GM10248 (cell line): ENCODE data around the gene TYSND1.
"Not testable (repeated sequence)": the region's sequence is repeated elsewhere in the genome, so short reads cannot be mapped to it uniquely, and the experiment has no call there.

Experiments
- CTCF ChIA-PET: fragments of 300-600 bp; sonication (Branson Sonifier 250); formaldehyde crosslinking; extraction: SDS; loops from one replicate; lab custom pipeline; 2021; ENCODE audit warnings: antibody characterized with exemption; lab: Yijun Ruan, JAX
- POLR2A ChIA-PET: fragments of 350-650 bp; sonication (Branson Sonifier 250); formaldehyde crosslinking; extraction: SDS; loops from one replicate; lab custom pipeline; 2020; ENCODE audit warnings: antibody characterized with exemption; lab: Yijun Ruan, JAX
- DNase-seq: peaks from one replicate; pipeline ENCODE4 v3.0.0; 2012; ENCODE audit errors: extremely low spot score
- TF ChIP-seq, protein P1 (sequence below): IDR thresholded peaks from 2 replicates; pipeline ENCODE4 v1.5.1; 2012; ENCODE audit warnings: mild to moderate bottlenecking, low read depth; ENCODE audit errors: extremely low read depth, missing control alignments, control extremely low read depth

Gene TYSND1

DNA sequence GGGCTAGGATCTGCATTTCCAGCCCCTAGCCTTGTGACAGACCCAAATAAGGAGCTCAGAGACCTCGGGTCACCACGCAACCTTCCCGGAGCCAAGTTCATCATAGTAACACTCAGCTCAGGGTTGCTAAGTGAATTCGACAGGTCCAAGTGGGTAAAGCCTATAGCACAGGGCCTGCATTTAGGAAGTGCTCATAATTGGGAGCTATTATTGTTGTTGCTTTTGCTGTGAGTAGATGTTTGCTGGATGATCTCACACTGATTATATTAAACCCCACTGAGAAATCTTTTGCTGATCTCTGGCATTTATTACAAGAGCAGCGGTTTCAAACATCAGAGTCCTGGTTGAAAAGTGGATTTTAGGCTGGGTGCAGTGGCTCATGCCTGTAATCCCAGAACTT is 44.1 kb upstream of the TYSND1 start:
- TF ChIP-seq, protein P1, sequence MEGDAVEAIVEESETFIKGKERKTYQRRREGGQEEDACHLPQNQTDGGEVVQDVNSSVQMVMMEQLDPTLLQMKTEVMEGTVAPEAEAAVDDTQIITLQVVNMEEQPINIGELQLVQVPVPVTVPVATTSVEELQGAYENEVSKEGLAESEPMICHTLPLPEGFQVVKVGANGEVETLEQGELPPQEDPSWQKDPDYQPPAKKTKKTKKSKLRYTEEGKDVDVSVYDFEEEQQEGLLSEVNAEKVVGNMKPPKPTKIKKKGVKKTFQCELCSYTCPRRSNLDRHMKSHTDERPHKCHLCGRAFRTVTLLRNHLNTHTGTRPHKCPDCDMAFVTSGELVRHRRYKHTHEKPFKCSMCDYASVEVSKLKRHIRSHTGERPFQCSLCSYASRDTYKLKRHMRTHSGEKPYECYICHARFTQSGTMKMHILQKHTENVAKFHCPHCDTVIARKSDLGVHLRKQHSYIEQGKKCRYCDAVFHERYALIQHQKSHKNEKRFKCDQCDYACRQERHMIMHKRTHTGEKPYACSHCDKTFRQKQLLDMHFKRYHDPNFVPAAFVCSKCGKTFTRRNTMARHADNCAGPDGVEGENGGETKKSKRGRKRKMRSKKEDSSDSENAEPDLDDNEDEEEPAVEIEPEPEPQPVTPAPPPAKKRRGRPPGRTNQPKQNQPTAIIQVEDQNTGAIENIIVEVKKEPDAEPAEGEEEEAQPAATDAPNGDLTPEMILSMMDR: no peak
- CTCF ChIA-PET: interaction anchor here (0.8 to 1.6 kb wide), 2 partner anchors 10 to 31 kb away, joined by 3 to 5 read pairs; no protein-coding TSS in a partner anchor
- DNase-seq: no peak
- POLR2A ChIA-PET: no interaction called here

DNA sequence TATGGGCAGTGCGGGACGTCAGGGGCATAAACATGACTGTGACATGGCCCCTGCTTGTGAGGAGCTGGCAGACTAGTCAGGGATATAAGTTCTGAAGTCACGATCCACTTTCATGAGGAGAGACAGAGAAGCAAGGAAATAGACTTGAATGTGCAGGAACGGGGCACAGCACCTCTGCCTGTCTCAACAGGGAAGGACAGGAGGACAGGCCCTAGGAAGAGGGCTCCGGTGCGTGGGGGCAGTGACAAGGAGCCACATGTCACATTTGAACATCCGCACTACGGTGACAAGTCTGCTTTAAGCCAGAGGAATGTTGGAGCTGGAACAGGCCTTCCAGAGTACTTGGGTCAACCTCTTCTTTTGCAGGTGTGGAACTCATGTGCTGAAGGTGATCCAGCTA is 43.6 kb upstream of the TYSND1 start:
- no peak for DNase-seq
- TF ChIP-seq, protein P1: no peak
- ChIA-PET POLR2A (no interaction called here), CTCF (interaction anchor here (0.8 to 1.6 kb wide), 2 partner anchors 10 to 32 kb away, joined by 3 to 5 read pairs; no protein-coding TSS in a partner anchor)

DNA sequence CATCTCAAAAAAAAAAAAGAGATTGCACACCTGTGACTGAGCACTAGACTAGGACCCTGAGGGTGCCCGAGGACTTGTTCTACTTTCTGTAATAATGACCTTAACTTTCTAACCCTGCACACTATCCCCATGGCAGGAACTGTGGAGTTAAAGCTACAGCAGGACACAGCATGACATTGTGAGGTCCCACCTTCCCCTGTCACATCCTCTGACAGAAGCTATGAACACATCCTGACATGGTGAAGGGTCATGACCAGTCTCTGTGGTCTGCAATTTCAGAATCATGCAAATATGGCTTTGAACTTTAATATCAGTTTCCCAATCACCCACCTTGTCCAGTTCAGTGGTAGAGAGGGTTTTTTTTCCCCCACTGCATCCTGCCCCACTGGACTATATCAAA is 42.3 kb upstream of the TYSND1 start:
- ChIA-PET POLR2A (no interaction called here), CTCF (interaction anchor here (1.1 kb wide), 1 partner anchor 32 kb away, joined by 3 read pairs; no protein-coding TSS in a partner anchor)
- DNase-seq: no peak
- TF ChIP-seq, protein P1: no peak

DNA sequence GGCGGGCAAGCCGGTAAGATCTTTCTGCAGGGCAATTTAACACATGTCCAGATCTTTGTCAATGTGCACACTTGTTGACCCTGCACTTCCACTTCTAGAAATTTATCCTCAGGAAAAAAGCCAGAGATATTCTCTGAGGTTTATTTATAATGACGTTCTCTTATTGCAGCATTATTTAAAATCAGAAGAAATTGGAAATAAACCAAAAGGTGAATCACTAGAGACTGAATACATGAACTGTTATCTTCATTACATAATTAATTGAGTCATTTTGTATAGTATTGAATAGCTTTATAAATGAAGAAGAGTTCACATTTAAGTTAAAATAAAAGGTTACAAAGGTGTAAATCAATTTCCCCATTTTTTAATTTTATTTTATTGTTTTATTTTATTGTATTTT is 40.1 kb upstream of the TYSND1 start:
- POLR2A ChIA-PET: no interaction called here
- TF ChIP-seq, protein P1: no peak
- DNase-seq: no peak
- CTCF ChIA-PET: no interaction called here

DNA sequence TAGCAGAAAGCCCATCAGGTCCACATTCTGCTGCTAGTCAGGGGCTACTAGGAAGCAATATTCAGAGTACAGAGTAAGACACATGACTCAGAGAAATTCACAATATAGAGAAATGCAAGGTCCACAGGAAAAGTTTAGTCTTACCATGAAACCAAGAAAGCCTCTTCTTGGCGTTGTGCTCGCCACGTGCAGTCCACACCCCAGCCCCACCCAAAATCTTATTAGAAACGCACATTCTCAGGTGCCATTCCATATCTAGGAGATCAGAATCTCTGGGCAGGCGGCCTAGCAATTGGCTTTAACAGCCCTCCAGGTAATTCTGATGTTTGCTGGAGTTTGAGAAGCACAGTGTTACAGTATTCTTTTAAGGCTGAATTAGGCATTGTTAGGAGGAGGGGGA is 39.6 kb upstream of the TYSND1 start:
- ChIA-PET POLR2A (no interaction called here), CTCF (no interaction called here)
- DNase-seq: no peak
- TF ChIP-seq, protein P1: no peak

DNA sequence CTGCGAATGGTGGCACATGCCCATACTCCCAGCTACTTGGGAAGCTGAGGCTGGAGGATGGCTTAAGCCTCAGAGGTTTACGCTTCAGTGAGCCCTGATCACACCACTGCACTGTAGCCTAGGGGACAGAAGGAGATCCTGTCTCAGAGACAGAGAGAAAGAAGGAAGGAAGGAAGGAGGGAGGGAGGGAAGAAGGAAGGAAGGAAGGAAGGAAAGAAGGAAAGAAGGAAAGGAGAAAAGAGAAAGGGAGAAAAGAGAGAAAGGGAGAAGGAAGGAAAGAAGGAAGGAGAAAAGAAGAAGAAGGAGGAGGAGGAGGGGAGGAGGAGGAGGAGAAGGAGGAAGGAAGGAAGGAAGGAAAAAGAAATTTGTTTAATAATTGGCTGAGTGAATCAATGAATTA is 36.8 kb upstream of the TYSND1 start:
- ChIA-PET CTCF (interaction anchor here (0.9 kb wide), 1 partner anchor 17 kb away, joined by 3 read pairs; no protein-coding TSS in a partner anchor), POLR2A (no interaction called here)
- DNase-seq: no peak
- TF ChIP-seq, protein P1: no peak

DNA sequence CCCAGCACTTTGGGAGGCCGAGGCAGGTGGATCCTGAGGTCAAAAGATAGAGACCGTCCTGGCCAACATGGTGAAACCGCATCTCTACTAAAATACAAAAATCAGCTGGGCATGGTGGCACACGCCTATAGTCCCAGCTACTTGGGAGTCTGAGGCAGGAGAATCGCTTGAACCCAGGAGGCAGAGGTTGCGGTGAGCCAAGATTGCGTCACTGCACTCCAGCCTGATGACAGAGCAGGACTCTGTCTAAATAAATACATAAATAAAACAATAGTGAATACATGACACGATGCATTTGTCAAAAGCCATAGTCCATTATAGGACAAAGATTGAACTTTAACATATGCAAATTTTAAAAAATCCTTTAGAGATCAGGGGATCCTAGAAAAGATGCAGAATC is 32.7 kb upstream of the TYSND1 start:
- POLR2A ChIA-PET, DNase-seq: not testable (repeated sequence)
- CTCF ChIA-PET: interaction anchor here (0.9 kb wide), 1 partner anchor 19 kb away, joined by 3 read pairs; no protein-coding TSS in a partner anchor
